Endodermal cell (in vitro differentiated cells): ENCODE results near the gene MZT1. TPM values are rescaled to one million over a fixed set of nuclear protein-coding genes. Genes with fewer than 3 reads are reported as not detected.
"Not testable (repeated sequence)": the region's sequence is repeated elsewhere in the genome, so short reads cannot be mapped to it uniquely, and the experiment has no call there.

Experiments used
- DNase-seq: peaks from one replicate; pipeline ENCODE4 v3.0.0-alpha.2; 2017
- H3K27ac ChIP-seq: 2 replicates; pipeline ENCODE4 v1.5.1; 2013; ENCODE audit warnings: mild to moderate bottlenecking, low read depth, low read length, moderate library complexity
- H3K27me3 ChIP-seq: 2 replicates; pipeline ENCODE4 v1.6.1; 2013; ENCODE audit warnings: mild to moderate bottlenecking, low read length, moderate library complexity; ENCODE audit not compliant: insufficient read depth, control insufficient read depth, poor library complexity, severe bottlenecking
- H3K36me3 ChIP-seq: 2 replicates; pipeline ENCODE4 v1.7.0; 2013; ENCODE audit warnings: mild to moderate bottlenecking, low read length, moderate library complexity; ENCODE audit not compliant: control insufficient read depth, insufficient read depth
- H3K4me1 ChIP-seq: one replicate; pipeline ENCODE4 v1.7.0; 2013; ENCODE audit warnings: low read length; ENCODE audit not compliant: control insufficient read depth, insufficient read depth
- H3K4me3 ChIP-seq: 2 replicates; pipeline ENCODE4 v1.5.1; 2013; ENCODE audit warnings: mild to moderate bottlenecking, low read length, moderate library complexity
- H3K9ac ChIP-seq: 2 replicates; pipeline ENCODE4 v1.6.1; 2013; ENCODE audit warnings: mild to moderate bottlenecking, low read length, moderate library complexity; ENCODE audit not compliant: poor library complexity, severe bottlenecking; ENCODE audit errors: extremely low read depth
- H3K9me3 ChIP-seq: 2 replicates; pipeline ENCODE4 v1.6.1; 2013; ENCODE audit warnings: mild to moderate bottlenecking, low read length, moderate library complexity; ENCODE audit not compliant: control insufficient read depth
- H3K27ac Mint-ChIP-seq: 2 replicates; pipeline ENCODE4 v1.8.0; 2020; ENCODE audit warnings: mixed read lengths
- H3K27me3 Mint-ChIP-seq: 2 replicates; pipeline ENCODE4 v1.8.0; 2021; ENCODE audit warnings: mild to moderate bottlenecking, mixed read lengths; ENCODE audit not compliant: insufficient read depth
- H3K36me3 Mint-ChIP-seq: 2 replicates; pipeline ENCODE4 v1.8.0; 2020; ENCODE audit warnings: low read depth, mixed read lengths
- H3K4me1 Mint-ChIP-seq: 2 replicates; pipeline ENCODE4 v1.8.0; 2020; ENCODE audit warnings: mixed read lengths
- H3K4me3 Mint-ChIP-seq: 2 replicates; pipeline ENCODE4 v1.8.0; 2020; ENCODE audit warnings: mild to moderate bottlenecking, moderate library complexity, mixed read lengths
- H3K9me3 Mint-ChIP-seq: 2 replicates; pipeline ENCODE4 v1.8.0; 2020; ENCODE audit warnings: mild to moderate bottlenecking, mixed read lengths
- CTCF ChIP-seq: fragments of 200-600 bp; sonication (generic); conservative IDR thresholded peaks from 2 replicates; pipeline ENCODE4 v1.5.0; 2021; ENCODE audit warnings: antibody characterized with exemption, mild to moderate bottlenecking
- WGBS, 2 experiments: methylation state at CpG; one replicate each; pipeline versions ENCODE4 v1.1.5 to v1.1.7; 2013; ENCODE audit warnings: missing lambda C conversion rate in 2 of 2, mixed read lengths in 1 of 2; ENCODE audit not compliant: insufficient coverage in 1 of 2, insufficient read length in 1 of 2; 5-methylcytosine and 5-hydroxymethylcytosine counted together
- total RNA-seq, 2 donors: library from RNA; stranded (reverse); fragmentation: NEBNext Ultra II Directional in 1 of 2; extraction: Animal tissue kit (Norgen Biotek cat#: 25700) in 1 of 2; gene quantifications; 2 replicates in 1 of 2; 3 replicates in 1 of 2; pipeline ENCODE4 v1.2.1, GENCODE V29; 2021

MZT1 gene
- total RNA-seq, 2 donors from 2014 or later: 22.0 to 27.5 TPM

GRCh38 chr13:72737033-72737432 lies 9.6 kb upstream of the MZT1 start:
- Histone ChIP-seq H3K4me3 (no peak overlapping the region), H3K27me3 (no peaks in the 10 kb centered on the region), H3K9me3 (no peaks in the 10 kb centered on the region), H3K36me3 (peaks cover 60% of the 10 kb centered on the region), H3K4me1 (no peaks in the 10 kb centered on the region), H3K27ac (no peak overlapping the region), H3K9ac (no peak overlapping the region)
- Mint-ChIP-seq H3K9me3 (no peaks in the 10 kb centered on the region), H3K4me3 (no peak overlapping the region), H3K27me3 (no peaks in the 10 kb centered on the region), H3K27ac (no peak overlapping the region), H3K4me1 (peaks cover 3% of the 10 kb centered on the region), H3K36me3 (peaks cover 43% of the 10 kb centered on the region)
- no peak for DNase-seq
- no peak for TF ChIP-seq CTCF
- 60 to 91% methylated on average over 1 to 3 of the region's 3 CpGs for WGBS, 2 experiments

GRCh38 chr13:72728290-72728605 lies 819 bp upstream of the MZT1 start:
- 22 to 40% methylated on average over 1 to 3 of the region's 3 CpGs for WGBS, 2 experiments
- H3K36me3 Mint-ChIP-seq: peaks cover 30% of the 10 kb centered on the region
- Histone ChIP-seq H3K9me3 (no peaks in the 10 kb centered on the region), H3K27me3 (no peaks in the 10 kb centered on the region), H3K9ac (peak overlapping the region; percentile 70), H3K4me1 (no peaks in the 10 kb centered on the region), H3K27ac (no peak overlapping the region), H3K4me3 (peak overlapping the region; percentile 98), H3K36me3 (peaks cover 24% of the 10 kb centered on the region)
- peaks cover 12% of the 10 kb centered on the region for H3K4me1 Mint-ChIP-seq
- peak overlapping the region; percentile 90 for H3K27ac Mint-ChIP-seq
- no peaks in the 10 kb centered on the region for H3K27me3 Mint-ChIP-seq
- no peak for TF ChIP-seq CTCF
- H3K4me3 Mint-ChIP-seq: peak overlapping the region; percentile 87
- DNase-seq: no peak
- H3K9me3 Mint-ChIP-seq: no peaks in the 10 kb centered on the region

GRCh38 chr13:72726726-72727416 lies 558 bp downstream of the MZT1 start:
- peaks cover 12% of the 10 kb centered on the region for H3K4me1 Mint-ChIP-seq
- no peaks in the 10 kb centered on the region for H3K9me3 Mint-ChIP-seq
- Histone ChIP-seq H3K27me3 (no peaks in the 10 kb centered on the region), H3K9ac (peak overlapping the region; percentile 70), H3K36me3 (peaks cover 22% of the 10 kb centered on the region), H3K4me1 (no peaks in the 10 kb centered on the region), H3K9me3 (no peaks in the 10 kb centered on the region), H3K27ac (peak overlapping the region; percentile 34), H3K4me3 (peak overlapping the region; percentile 98)
- H3K27me3 Mint-ChIP-seq: no peaks in the 10 kb centered on the region
- peak overlapping the region; percentile 90 for H3K27ac Mint-ChIP-seq
- no peak for TF ChIP-seq CTCF
- 3% methylated on average over 25 to 49 of the region's 49 CpGs for WGBS, 2 experiments
- DNase-seq: no peak
- H3K4me3 Mint-ChIP-seq: peak overlapping the region; percentile 87
- H3K36me3 Mint-ChIP-seq: peaks cover 23% of the 10 kb centered on the region

- peaks cover 18% of the 10 kb centered on the region for H3K36me3 Mint-ChIP-seq
- not testable (repeated sequence) for H3K27ac Mint-ChIP-seq, DNase-seq, H3K9me3 Mint-ChIP-seq, H3K9me3 ChIP-seq, H3K27me3 Mint-ChIP-seq, H3K4me1 ChIP-seq, H3K27me3 ChIP-seq, H3K9ac ChIP-seq, H3K27ac ChIP-seq
- Histone ChIP-seq H3K36me3 (peaks cover 15% of the 10 kb centered on the region), H3K4me3 (peak overlapping the region; percentile 98)
- 82 to 89% methylated on average over 10 to 15 of the region's 15 CpGs for WGBS, 2 experiments
- peaks cover 12% of the 10 kb centered on the region for H3K4me1 Mint-ChIP-seq
- H3K4me3 Mint-ChIP-seq: peak overlapping the region; percentile 87
Measured at GRCh38 chr13:72726185-72726584, 1.2 kb downstream of the MZT1 start.
